GM21528 (cell line): ENCODE data around the gene TTC16.

Source experiments
- ATAC-seq: cut with Tn5 transposase; IDR thresholded peaks from one replicate; pipeline ENCODE4 v1.9.1; 2021; ENCODE audit warnings: mild to moderate bottlenecking, moderate library complexity; ENCODE audit not compliant: unreplicated experiment, low FRiP score

The TTC16 gene

GRCh38 chr9:127715470-127716337 is at the start of gene TTC16, which contains the start of gene PTRH1:
Gene TTC16 (plus strand): TSS chr9:127716079. CDS start chr9:127716146, 67 bp downstream.
Gene PTRH1 (minus strand): TSS chr9:127715663. CDS start chr9:127715639, 24 bp downstream.
- ATAC-seq, result peak; percentile 90

GRCh38 chr9:127667127-127667844 is 48.6 kb upstream of the TTC16 start:
- ATAC-seq, result no peak

GRCh38 chr9:127667906-127668305 is 48.0 kb upstream of the TTC16 start:
- ATAC-seq, result no peak

GRCh38 chr9:127673234-127673633 is 42.6 kb upstream of the TTC16 start:
- no peak for ATAC-seq

- no peak for ATAC-seq
Measured at GRCh38 chr9:127676638-127677037, 39.2 kb upstream of the TTC16 start.

- ATAC-seq, result no peak
Measured at GRCh38 chr9:127679506-127679905, 36.4 kb upstream of the TTC16 start.

GRCh38 chr9:127680226-127680625 is 35.7 kb upstream of the TTC16 start:
- no peak for ATAC-seq

GRCh38 chr9:127680846-127681245 is 35.0 kb upstream of the TTC16 start:
- ATAC-seq, result no peak

GRCh38 chr9:127682351-127683136 is 33.3 kb upstream of the TTC16 start:
- ATAC-seq, result no peak

- no peak for ATAC-seq
Measured at GRCh38 chr9:127683723-127684122, 32.2 kb upstream of the TTC16 start.

- ATAC-seq, result no peak
Measured at GRCh38 chr9:127684576-127684975, 31.3 kb upstream of the TTC16 start.

- ATAC-seq, result no peak
Measured at GRCh38 chr9:127686461-127687393, 29.2 kb upstream of the TTC16 start.

- ATAC-seq, result no peak
Measured at GRCh38 chr9:127689329-127690000, 26.4 kb upstream of the TTC16 start.

- ATAC-seq, result no peak
Measured at GRCh38 chr9:127690735-127691134, 25.1 kb upstream of the TTC16 start.

- ATAC-seq, result no peak
Measured at GRCh38 chr9:127692071-127692470, 23.8 kb upstream of the TTC16 start.

GRCh38 chr9:127693143-127693542 is 22.7 kb upstream of the TTC16 start:
- no peak for ATAC-seq

- no peak for ATAC-seq
Measured at GRCh38 chr9:127693697-127694096, 22.2 kb upstream of the TTC16 start.

- ATAC-seq, result no peak
Measured at GRCh38 chr9:127694890-127695720, 20.8 kb upstream of the TTC16 start.
